Measurements from ENCODE around the gene ISLR.

The ISLR gene

DNA sequence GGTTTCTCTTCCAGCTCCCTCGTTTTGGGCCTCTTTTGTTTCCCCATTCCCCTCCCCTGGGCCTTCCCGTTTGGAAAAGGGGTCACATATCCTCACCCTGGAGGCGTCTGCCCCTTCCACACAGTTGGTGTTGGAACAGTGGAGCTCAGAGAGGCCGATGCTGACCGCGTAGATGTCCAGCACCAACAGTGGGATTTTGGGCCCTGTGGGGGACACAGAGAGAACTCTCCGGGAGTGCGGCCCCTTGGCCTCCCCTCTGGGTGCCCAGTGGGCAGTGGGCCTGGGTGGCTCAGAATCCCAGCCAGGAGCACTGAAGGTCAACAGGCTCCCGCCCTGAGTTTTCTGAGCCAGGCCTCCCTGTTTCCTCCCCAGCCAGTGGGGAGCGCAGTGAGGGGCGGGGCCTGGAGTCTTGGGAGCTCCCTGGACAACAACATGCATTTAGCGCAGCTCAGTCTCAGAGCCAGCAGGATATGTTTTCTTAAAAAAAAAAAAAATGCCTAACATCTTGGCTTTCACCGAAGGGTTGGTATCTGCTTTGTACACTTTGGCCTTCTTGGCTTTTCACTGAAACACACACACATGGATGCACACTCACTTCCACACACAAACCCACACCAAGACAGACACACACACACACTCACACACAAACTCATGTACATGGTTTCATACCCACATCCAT is 670 bp upstream of the ISLR start:
- no peak for DNase-seq (ENCODE audit: low spot score)

DNA sequence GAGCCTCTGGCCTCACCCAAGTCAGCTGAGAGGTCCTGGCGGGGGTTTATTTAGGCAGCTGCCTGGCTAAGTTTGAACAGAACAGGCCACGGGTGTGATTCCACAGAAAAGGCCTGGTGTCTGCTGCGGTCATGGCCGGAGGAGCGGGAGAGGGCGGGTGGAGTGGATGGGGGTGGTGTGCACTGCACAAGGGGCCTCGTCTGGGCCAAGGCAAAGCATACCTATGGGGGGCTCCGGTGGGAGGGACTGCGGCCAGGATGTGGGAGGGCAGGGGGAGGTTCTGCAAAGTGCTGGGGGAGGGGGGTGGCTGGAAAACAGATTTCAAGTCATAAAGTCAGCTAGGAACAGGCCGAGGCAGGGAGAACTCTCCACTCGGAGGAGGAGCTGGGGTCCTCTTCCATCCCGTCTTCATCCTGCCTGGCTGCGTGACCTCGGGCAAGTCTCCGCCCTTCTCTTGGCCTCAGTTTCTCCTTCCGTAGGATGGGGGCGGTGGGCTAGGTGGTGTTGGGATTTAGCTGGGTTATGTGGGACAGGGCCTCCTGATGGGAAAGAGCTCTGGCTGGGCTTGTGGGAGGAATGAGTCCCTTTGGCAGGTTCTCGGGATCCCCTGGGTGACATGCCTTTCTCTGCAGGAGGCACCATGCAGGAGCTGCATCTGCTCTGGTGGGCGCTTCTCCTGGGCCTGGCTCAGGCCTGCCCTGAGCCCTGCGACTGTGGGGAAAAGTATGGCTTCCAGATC is 878 bp downstream of the ISLR start:
- no peak for DNase-seq (ENCODE audit: low spot score)

DNA sequence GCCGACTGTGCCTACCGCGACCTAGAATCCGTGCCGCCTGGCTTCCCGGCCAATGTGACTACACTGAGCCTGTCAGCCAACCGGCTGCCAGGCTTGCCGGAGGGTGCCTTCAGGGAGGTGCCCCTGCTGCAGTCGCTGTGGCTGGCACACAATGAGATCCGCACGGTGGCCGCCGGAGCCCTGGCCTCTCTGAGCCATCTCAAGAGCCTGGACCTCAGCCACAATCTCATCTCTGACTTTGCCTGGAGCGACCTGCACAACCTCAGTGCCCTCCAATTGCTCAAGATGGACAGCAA is 1.4 kb downstream of the ISLR start:
- no peak for DNase-seq (ENCODE audit: low spot score)

DNA sequence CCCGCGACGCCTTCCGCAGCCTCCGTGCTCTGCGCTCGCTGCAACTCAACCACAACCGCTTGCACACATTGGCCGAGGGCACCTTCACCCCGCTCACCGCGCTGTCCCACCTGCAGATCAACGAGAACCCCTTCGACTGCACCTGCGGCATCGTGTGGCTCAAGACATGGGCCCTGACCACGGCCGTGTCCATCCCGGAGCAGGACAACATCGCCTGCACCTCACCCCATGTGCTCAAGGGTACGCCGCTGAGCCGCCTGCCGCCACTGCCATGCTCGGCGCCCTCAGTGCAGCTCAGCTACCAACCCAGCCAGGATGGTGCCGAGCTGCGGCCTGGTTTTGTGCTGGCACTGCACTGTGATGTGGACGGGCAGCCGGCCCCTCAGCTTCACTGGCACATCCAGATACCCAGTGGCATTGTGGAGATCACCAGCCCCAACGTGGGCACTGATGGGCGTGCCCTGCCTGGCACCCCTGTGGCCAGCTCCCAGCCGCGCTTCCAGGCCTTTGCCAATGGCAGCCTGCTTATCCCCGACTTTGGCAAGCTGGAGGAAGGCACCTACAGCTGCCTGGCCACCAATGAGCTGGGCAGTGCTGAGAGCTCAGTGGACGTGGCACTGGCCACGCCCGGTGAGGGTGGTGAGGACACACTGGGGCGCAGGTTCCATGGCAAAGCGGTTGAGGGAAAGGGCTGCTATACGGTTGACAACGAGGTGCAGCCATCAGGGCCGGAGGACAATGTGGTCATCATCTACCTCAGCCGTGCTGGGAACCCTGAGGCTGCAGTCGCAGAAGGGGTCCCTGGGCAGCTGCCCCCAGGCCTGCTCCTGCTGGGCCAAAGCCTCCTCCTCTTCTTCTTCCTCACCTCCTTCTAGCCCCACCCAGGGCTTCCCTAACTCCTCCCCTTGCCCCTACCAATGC is 2.0 kb downstream of the ISLR start:
- no peak for DNase-seq (ENCODE audit: low spot score)

DNA sequence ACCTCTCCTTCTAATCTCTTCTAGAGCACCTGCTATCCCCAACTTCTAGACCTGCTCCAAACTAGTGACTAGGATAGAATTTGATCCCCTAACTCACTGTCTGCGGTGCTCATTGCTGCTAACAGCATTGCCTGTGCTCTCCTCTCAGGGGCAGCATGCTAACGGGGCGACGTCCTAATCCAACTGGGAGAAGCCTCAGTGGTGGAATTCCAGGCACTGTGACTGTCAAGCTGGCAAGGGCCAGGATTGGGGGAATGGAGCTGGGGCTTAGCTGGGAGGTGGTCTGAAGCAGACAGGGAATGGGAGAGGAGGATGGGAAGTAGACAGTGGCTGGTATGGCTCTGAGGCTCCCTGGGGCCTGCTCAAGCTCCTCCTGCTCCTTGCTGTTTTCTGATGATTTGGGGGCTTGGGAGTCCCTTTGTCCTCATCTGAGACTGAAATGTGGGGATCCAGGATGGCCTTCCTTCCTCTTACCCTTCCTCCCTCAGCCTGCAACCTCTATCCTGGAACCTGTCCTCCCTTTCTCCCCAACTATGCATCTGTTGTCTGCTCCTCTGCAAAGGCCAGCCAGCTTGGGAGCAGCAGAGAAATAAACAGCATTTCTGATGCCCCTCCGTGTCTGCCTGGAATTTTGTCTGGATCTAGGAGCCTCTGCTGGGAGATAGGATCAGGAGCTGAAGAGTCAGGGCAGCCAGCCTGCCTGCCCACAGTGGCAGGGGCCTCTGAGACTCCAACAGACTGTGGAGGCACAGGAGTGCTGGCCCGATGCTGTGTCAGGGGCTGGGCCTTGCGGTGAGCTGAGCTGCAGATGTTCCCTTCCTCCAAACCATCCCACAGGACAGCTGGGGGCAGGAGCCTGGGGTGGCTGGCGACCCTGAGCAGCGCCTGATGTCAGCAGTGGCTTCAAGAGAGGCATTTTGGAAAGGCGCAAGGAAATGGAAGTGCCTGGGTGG is 3.0 kb downstream of the ISLR start:
- DNase-seq (ENCODE audit: low spot score) = no peak

DNA sequence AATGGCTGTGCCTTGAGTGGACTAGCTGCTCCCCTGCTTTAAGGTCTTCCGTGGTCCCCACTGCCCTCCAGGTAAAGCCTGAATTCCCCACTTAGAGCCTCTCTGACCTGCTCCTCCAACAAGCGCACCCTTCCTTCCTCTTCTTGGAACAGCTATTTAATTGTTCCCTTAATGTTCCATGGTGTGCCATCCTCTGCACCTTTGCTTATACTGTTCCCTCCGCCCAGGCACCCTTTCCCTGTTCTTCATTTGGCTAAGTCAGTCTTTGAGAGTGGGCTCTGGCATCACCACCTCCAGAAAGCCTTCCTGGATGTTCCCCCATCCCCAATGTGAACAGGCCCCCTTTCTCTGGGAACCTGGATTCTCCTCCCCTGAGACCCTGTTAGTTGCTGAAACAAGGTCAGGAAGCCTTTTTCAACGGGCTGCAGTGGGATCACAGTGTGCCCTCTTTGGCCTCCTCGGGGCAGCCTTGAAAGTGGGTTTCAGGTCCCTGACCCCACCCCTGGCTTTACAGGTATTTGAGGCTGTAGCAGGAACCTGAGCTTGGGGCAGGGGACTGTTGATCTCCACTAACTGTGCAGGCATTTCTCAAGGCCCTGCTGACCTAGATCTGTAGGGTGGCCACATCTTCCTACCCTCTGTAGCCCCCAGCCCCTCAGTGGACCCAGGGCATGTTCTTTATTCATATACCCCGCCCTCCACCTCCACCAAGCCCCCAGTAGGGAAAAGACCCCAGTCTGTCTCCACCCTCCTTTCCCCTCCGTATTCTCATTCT is 5.0 kb downstream of the ISLR start:
- DNase-seq (ENCODE audit: low spot score) = no peak

DNA sequence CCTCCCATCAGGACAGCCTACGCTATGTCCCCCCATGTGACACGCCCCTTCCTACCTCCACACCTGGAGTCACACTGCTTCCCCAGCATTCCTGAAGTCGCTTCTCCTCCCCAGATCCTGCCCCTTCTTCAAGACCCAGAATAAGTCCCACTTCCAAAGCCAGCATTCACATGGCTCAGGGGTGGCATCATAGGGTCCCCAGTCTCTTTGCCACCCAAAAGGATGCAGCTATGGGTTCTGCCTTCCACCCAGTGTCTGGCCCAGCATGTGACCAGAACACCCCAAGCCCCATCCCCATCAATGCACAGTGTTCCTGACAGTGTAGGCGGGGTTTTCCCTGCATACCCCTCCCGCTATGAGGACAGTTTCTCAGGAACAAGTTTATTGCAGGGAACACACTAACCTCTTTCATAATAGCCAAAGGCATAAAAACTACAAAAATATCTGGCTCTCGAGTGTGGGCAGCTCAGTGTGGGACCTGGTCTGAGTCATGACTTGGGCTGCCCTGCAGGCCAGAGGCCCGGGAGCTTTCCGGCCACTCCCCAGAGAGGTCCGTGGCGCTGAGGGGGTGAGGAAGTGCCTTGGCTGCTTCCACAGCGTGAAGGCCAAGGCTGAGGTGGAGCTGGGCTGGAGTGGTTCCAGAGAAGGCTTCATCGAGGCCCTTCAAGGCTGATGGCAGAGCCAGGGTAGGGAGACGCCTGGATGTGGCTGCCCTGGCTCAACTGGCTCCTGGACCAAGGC is 5.8 kb downstream of the ISLR start:
- DNase-seq (ENCODE audit: low spot score) = no peak

DNA sequence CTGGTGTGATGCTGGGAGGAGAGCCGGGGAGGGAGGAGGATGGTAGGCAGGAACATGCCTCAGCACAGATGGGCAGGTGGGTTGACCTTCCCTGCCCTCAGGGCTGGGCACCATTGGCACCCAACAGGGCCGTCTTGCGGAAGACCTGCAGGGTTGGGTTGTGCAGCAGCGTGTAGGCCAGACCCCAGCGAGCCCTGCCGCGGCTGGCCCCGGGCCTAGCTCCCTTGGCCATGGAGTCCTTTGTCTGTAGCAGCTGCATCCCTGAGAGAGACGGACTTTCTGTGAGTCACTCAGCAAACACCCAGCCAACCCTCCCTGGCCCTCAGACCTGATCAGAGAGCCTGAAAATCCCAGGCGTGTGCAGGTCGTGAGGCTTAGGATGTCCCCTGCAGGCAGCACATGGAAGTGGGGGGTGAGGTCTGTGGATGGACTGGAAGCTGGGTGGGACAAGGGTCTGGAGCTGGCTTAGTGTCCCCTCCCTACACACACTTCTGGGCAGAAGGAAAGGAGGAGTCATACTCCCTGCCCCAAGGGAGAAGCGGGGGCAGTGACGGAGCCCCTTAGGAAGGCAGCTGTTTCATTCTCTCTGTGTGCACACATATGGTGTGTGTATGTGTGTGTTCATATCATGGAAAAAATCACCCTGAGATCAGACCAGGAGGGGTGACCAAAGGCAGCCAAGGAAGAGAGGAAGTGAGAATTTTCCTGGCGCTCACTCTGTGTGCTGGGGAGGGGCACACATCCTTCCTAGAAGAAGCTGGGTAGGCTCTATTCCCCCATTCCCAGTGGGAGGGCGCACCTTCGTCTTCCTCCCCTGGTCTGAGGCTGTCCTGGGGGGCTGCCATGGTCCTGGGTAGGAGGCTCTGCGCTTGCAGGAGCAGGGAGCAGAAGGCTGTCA is 6.7 kb downstream of the ISLR start:
- no peak for DNase-seq (ENCODE audit: low spot score)

DNA sequence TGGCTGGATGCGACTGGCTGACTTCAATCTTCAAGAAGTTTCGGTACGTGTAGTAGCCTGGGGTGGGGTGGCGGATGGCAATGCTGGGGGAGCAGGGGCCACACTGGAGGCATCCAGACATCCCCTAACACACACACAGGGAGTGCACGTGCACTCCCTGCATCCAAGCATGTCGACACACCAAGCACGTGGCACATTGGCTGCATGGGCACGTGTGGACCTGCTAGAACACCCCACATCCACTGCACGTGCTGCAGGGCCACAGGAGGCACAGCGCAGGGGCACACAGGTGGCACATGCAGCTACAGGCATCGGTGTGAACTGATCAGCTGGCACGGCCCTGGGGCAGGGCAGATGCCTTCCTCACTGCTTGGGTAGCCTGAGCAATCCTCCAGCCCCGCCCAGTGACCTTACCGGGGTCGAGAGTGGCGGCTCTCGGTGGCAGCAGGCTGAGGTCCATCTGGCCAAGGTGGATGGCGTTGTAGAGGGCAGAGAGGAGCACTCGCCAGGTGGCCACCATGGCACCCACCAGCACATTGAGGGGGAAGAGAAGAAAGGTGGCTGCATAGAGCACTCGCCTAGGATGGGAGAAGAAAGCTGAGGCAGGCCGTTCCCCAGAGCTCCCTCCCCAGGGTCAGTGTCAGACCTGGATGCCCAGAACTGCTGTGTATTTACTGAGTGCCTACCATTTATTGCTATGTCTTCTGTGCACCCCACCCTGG is 7.5 kb downstream of the ISLR start:
- DNase-seq (ENCODE audit: low spot score) = no peak

DNA sequence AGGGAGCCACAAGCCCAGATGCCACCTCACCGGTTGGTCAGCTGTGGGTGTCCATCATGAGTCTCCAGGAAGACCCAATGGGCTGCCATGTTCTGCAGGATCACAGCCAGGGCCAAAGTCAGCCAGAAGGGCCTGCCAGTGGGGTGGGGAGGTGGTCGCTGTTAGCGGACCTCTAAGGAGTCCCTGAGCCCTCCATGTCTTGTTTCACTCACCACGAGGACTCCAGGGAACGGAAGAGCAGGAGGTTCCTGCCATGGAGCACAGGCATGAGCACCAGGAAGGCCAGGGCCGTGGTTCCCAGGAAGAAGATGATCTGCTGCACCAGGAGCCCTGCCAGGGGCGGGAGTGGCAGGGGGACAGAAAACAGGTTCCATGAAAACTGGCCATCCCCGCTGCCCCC is 8.6 kb downstream of the ISLR start:
- DNase-seq (ENCODE audit: low spot score) = no peak

DNA sequence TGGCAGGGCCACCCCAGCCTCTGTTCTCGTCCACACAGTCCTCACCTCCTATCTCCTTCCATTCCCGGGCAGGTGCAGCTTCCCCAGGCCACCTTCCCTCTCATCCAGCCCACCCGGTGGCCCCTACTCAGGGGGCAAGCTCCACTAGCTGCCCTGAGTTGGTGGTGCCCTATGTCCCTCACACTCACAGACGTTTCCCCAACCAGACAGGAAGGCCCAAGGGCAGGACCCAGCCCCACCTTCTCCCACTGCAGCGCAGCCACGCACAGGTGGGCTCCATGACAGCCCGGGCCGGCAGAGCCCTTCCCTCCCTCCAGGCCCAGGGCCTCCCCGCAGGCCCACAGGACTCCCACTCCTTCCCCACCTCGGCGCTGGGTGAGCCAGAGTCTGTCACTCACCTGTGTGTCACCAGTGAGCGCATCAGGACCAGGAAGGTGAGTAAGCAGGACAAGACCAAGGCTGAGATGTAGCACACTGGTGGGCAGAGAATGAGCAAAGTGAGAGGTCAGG is 11.1 kb downstream of the ISLR start:
- no peak for DNase-seq (ENCODE audit: low spot score)

DNA sequence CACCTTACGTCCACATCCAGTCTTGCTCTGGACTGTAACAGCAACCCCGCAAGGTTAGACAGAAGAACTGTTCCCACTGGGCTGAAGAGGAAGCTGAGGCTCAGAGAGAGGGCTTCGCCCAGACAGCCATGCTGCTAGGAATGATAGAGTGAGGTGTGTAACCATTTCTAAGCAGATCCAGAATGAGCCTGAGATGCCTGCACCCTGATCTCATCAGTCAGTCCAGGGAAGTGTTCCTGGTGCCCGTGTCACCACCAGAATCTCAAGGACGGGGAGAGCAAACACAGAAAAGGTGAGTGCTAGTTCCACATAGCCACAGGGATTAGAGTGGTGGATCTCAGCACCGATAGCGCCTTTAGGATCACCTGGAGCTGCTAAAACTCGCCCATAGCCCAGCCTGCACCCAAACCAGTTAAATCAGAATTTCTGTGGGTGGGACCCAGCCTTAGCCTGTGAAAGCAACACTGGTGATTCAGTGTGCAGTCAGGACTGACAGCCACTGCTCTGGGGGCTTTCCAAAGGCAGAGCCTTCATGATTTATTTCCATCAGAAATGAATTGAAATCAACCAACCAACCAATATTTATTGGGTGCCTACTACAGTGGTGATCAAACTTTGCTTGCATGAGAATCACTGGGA is 12.3 kb downstream of the ISLR start:
- no peak for DNase-seq (ENCODE audit: low spot score)

DNA sequence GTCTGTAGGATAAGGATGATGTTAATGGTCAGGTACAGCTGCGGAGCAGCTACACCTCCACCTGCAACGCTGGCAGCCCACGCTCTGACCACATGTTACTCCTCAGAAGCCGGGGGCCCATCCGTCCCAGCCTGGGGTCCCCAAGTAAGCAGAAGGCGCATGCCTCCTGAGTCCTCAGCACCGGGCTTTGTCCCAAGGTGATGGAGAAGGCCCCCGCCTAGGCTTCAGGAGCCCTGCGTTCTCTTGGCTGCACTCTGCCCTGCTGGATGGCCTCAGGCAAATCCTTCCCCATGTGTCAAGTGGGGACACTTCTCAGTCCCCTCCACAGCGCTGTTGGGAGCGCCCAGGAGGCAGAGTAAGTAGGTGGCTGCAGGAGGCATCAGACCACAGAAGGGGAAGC is 14.7 kb downstream of the ISLR start:
- DNase-seq (ENCODE audit: low spot score) = no peak

DNA sequence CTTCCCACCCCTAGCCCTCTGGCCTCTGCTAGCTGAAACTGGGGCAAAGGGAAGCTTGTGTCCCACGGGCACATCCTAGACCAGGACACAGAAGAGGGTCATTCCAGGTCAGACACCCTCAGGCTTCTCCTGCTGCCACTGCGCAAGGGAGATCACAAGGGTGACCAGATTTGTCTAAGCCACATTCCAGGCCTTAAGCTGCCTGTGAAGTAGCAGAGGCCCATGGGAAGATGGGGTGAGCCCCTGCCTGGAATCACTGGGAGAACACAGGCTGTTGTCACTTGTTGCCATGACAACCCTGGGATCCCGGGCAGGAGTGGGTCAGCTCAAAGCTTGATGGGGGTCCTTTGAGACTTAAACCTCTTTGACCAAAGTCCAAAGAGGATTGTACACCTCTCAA is 18.3 kb downstream of the ISLR start:
- DNase-seq (ENCODE audit: low spot score) = no peak

DNA sequence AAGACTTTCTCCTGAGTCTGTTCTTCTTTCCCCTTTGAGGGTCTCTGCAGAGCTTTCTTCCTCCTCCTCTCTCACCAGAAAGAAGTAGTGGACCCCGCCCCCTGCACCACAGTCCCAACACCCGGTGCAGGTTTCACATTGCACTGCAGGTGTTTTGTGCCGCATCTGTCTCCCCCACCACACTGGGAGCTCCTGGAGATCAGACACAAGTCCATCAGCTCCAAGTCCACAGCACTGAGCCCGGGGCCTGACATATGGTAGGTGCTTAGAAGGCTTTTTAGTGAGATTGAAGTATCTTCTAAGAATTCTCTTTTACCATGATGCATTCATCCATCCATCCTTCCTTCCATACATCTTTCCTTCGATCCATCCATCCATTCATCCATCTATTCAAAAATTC is 19.2 kb downstream of the ISLR start:
- DNase-seq (ENCODE audit: low spot score) = no peak

DNA sequence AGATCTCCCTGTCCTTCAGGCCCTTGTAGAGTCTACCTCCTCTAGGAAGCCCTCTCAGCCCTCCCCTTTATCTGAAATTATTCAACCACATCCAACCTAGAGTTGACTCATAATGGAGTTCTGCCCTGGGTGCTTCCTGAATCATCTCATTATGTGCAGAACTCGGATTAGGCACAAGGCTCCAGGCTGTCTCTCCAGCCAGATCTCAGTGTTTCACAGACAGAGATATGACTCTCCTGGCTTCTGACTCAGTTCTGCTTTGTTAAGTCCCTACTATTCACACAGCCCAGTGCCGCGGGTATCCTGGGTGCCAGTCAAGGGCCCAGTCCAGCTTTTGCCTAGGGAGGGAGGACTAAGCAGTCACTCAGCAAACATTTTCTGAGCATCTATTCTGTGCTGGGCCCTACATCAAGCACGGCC is 19.8 kb downstream of the ISLR start:
- DNase-seq (ENCODE audit: low spot score) = no peak

DNA sequence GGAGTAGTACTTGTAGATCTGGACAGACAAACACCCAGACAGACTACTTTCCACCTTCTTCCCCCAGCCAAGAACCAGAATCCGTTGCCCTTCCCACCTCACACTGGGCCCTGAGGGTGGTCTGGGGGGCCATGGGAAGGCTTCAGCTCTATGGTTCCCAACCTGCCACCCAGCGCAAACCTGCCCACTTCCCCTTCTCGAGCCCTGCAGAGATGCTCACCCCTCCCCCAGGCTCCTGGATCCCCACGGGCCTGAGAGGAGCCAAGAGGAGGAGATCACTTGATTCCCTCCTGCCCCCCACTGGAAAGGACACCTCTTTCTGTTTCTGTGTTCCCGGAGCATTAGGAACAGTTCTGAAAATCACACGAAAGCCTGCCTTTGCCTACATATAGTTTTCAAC is 20.4 kb downstream of the ISLR start:
- DNase-seq (ENCODE audit: low spot score) = no peak
